Measurements from ENCODE around the gene TUBB6. TPM values are rescaled to one million over a fixed set of nuclear protein-coding genes. Genes with fewer than 3 reads are reported as not detected.
A peak's percentile ranks its signal among the peaks of the same experiment; 100 is the strongest.

The TUBB6 gene
- total RNA-seq, 4 donors from 2014 or later, result 61.0 to 164 (median 108) TPM

DNA sequence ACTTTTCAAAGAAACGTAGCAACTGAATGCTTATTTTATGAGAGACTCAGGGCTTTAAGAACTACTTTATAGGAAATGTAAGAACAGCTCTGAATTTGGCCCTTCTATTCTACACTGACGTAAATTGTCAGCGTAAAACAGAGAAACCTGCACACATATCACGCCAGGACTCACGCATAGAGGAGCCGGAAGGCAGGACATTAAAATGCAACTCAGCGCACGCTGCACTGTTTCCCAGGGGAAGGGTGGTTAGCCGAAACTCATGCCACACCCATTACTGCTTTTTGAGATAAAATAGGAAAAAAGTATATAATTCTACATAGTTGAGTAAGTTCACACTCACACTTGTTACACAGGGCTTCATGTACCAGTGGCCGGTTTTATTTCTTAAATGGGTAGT is 7.4 kb downstream of the TUBB6 start:
- DNase-seq, result no peak
- Histone ChIP-seq H3K27ac (peak overlapping the region; percentile 57 to 85 (median 69)), H3K4me1 (peaks cover 4 to 50% (median 32%) of the 10 kb centered on the region in 4 donors), H3K27me3 (no peaks in the 10 kb centered on the region), H3K36me3 (peaks cover 0 to 10% (median 3%) of the 10 kb centered on the region in 4 donors), H3K9me3 (peaks cover 4 to 5% of the 10 kb centered on the region in 2 donors), H3K4me3 (no peak overlapping the region)
- TF ChIP-seq EP300 (IDR thresholded peaks at IDR 0.05; ENCODE audit: low read depth) (no peak), POLR2AphosphoS5 (IDR thresholded peaks at IDR 0.05) (no peak), POLR2A (IDR thresholded peaks at IDR 0.05) (no peak)
- TF ChIP-seq, protein P1, sequence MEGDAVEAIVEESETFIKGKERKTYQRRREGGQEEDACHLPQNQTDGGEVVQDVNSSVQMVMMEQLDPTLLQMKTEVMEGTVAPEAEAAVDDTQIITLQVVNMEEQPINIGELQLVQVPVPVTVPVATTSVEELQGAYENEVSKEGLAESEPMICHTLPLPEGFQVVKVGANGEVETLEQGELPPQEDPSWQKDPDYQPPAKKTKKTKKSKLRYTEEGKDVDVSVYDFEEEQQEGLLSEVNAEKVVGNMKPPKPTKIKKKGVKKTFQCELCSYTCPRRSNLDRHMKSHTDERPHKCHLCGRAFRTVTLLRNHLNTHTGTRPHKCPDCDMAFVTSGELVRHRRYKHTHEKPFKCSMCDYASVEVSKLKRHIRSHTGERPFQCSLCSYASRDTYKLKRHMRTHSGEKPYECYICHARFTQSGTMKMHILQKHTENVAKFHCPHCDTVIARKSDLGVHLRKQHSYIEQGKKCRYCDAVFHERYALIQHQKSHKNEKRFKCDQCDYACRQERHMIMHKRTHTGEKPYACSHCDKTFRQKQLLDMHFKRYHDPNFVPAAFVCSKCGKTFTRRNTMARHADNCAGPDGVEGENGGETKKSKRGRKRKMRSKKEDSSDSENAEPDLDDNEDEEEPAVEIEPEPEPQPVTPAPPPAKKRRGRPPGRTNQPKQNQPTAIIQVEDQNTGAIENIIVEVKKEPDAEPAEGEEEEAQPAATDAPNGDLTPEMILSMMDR (IDR thresholded peaks at IDR 0.05), result no peak
- intact Hi-C loops (cut with DNase I; ENCODE audit: low total_unique reads), result loop anchor here (2.0 kb wide), 1 partner anchor 37 kb away; no protein-coding TSS in a partner anchor
- in situ Hi-C loops (cut with MboI; ENCODE audit: low pct_ligation_motif_present in 1 of 4, low pct_unique_long_range_greater_than_20kb in 1 of 4, low sequenced_read_pairs in 3 of 4), result no loop called here
- 62 to 72% methylated on average over 9 to 10 of the region's 10 CpGs for WGBS, 2 donors (ENCODE audit: low coverage in 1 of 2)

DNA sequence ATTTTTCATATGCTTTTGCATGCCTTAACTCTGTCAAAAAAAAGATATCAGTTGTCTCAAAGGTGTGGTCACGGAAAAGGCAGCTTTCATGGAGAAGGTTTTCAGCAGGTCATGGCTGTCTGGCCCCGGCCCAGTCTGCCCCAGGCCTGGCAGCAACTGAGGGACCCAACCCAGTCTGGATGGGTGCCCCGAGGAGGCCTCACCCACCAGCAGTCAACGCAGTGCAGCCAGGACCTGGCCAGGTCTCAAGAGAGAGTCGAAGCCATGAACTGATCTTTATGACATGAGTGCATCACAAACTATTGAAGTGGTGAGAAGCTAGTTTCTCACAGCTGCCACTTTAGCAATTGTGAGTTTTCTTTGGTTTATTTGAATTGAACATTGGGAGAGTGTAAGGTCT is 7.9 kb downstream of the TUBB6 start:
- H3K27ac ChIP-seq, result peak overlapping the region; percentile 57 to 85 (median 69)
- H3K9me3 ChIP-seq, result peaks cover 4 to 5% of the 10 kb centered on the region in 2 donors
- H3K4me3 ChIP-seq, result no peak overlapping the region
- H3K27me3 ChIP-seq, result no peaks in the 10 kb centered on the region
- H3K36me3 ChIP-seq, result peaks cover 0 to 10% (median 3%) of the 10 kb centered on the region in 4 donors
- WGBS, 2 donors (ENCODE audit: low coverage in 1 of 2), result 44 to 71% methylated on average over 1 to 5 of the region's 5 CpGs
- no peak for TF ChIP-seq EP300 (IDR thresholded peaks at IDR 0.05; ENCODE audit: low read depth)
- TF ChIP-seq, protein P1 (IDR thresholded peaks at IDR 0.05), result no peak
- TF ChIP-seq POLR2AphosphoS5 (IDR thresholded peaks at IDR 0.05), result no peak
- TF ChIP-seq POLR2A (IDR thresholded peaks at IDR 0.05), result no peak
- no peak for DNase-seq
- in situ Hi-C loops (cut with MboI; ENCODE audit: low pct_ligation_motif_present in 1 of 4, low pct_unique_long_range_greater_than_20kb in 1 of 4, low sequenced_read_pairs in 3 of 4) (no loop called here), intact Hi-C loops (cut with DNase I; ENCODE audit: low total_unique reads) (loop anchor here (2.0 kb wide), 1 partner anchor 37 kb away; no protein-coding TSS in a partner anchor)
- peaks cover 4 to 50% (median 31%) of the 10 kb centered on the region in 4 donors for H3K4me1 ChIP-seq

DNA sequence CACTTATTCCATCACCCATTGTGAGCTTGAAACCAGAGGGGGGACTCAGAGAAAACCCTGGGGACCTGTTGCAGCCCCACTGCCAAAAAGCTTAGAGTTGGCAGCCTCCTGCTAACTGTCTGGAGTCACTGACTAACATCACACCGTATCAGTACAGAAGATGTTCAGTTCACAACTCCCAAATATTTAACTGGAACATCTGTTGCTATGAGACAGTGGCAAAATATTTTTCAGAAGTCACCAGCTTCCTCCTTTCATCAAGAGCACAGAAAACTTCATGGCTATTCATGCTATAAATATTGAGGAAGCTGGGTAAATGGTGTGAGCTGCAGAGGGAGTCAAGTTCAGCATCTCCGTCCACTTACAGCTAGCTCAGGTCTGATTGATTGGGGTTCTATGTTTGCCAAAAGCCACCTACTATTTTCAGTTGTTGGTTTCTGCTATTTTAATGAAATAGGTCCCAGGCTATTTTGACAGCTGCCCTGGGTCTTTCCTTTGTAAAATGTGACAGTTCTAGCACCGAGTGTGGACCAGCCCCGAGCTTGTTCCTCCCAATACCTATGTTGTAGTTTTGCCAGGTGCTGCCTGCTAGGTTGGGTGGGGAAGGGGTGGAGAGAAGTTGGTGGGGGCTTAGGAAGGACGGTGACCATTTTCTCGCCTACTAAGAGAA is 9.8 kb downstream of the TUBB6 start:
- TF ChIP-seq EP300 (IDR thresholded peaks at IDR 0.05; ENCODE audit: low read depth), result no peak
- TF ChIP-seq POLR2AphosphoS5 (IDR thresholded peaks at IDR 0.05), result peak in 1 of 3 donors; percentile 20
- TF ChIP-seq, protein P1 (IDR thresholded peaks at IDR 0.05), result no peak
- TF ChIP-seq POLR2A (IDR thresholded peaks at IDR 0.05), result no peak
- H3K27me3 ChIP-seq, result no peaks in the 10 kb centered on the region
- no peak for DNase-seq
- no peaks in the 10 kb centered on the region for H3K36me3 ChIP-seq
- in situ Hi-C loops (cut with MboI; ENCODE audit: low pct_ligation_motif_present in 1 of 4, low pct_unique_long_range_greater_than_20kb in 1 of 4, low sequenced_read_pairs in 3 of 4) (no loop called here), intact Hi-C loops (cut with DNase I; ENCODE audit: low total_unique reads) (no loop called here)
- H3K9me3 ChIP-seq, result no peaks in the 10 kb centered on the region
- 33% methylated on average over 2 to 6 of the region's 6 CpGs for WGBS, 2 donors (ENCODE audit: low coverage in 1 of 2)
- peaks cover 4 to 50% (median 31%) of the 10 kb centered on the region in 4 donors for H3K4me1 ChIP-seq
- H3K27ac ChIP-seq, result peak overlapping the region; percentile 57 to 85 (median 69)
- no peak overlapping the region for H3K4me3 ChIP-seq

DNA sequence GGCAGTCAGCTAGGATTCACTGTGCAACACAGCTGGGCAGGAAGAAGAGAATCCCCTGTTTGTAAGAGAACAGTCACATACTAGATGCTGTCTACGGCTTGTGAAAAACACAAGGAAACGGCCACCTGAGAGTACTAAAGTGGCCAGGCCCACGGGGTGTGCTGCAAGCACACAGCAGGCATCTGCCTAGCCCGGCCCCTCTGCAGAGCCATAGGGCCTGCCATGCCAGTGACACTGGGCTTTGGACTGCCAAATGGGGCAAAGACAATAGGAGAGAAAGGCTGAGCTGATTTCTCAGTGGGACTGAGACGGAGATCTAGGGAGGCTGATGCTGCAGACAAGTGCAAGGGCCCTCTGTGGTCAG is 10.3 kb downstream of the TUBB6 start:
- TF ChIP-seq EP300 (IDR thresholded peaks at IDR 0.05; ENCODE audit: low read depth) (no peak), POLR2AphosphoS5 (IDR thresholded peaks at IDR 0.05) (no peak), POLR2A (IDR thresholded peaks at IDR 0.05) (no peak)
- TF ChIP-seq, protein P1 (IDR thresholded peaks at IDR 0.05), result no peak
- intact Hi-C loops (cut with DNase I; ENCODE audit: low total_unique reads) (no loop called here), in situ Hi-C loops (cut with MboI; ENCODE audit: low pct_ligation_motif_present in 1 of 4, low pct_unique_long_range_greater_than_20kb in 1 of 4, low sequenced_read_pairs in 3 of 4) (no loop called here)
- Histone ChIP-seq H3K9me3 (no peaks in the 10 kb centered on the region), H3K36me3 (peaks cover 0 to 4% (median 0%) of the 10 kb centered on the region in 4 donors), H3K4me3 (no peak overlapping the region), H3K27ac (peak overlapping the region; percentile 57 to 85 (median 69)), H3K4me1 (peaks cover 4 to 47% (median 30%) of the 10 kb centered on the region in 4 donors), H3K27me3 (no peaks in the 10 kb centered on the region)
- DNase-seq, result no peak
- WGBS, 2 donors (ENCODE audit: low coverage in 1 of 2), result 10 to 22% methylated on average over 3 to 5 of the region's 5 CpGs

All from transverse colon (tissue), 4 donors.